ENCODE measurements around the gene CIROP. TPM values are rescaled to one million over a fixed set of nuclear protein-coding genes. Genes with fewer than 3 reads are reported as not detected.

CIROP gene
- total RNA-seq, 1 experiment from 2014 or later, result not detected

DNA sequence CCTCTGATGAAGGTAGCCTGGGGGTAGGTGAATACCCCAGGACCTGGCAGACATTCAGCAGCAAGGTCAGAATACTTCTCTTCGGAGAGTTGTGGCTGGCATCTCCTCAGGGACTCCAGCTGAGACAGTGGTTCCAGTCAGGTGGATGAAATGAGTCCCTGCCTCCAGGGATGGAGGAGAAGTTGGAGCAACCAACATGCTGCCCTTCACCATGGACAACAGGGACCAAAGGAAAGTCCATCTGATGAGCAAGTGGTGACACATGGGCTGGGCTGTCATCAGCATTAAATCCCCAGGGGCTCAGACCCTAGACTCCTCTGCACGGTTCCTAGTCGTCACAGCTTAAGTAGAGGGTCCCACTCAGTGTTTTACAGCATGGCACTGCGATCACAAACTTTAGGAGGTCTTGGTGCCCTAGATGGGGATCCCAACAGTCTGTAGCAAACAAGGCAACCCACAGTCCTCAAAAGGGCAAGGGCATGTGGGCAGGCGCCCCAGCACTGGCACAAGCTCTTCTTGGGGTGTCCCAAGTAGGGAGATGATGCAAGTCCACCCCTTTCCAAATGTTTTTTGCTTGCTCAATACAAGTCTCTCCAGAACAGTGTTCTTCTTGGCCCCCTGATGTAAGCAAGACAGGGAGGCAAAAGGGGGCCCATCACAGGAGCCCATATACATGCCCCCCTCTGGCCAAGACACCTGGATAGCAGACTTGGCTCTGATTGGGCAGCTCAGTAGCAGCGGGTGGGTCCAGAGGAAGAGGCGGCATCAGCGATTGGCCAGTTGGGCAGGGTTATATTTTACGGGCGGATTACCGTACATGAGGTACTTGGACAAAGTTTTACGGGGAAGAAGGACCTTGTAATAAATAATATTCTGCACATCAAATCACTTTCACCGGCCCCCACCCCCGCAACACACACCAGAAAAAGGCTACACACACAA is 36.7 kb downstream of the CIROP start:
- no peak for DNase-seq (ENCODE audit: low read depth)

- no peak for DNase-seq (ENCODE audit: low read depth)
These were observed 37.7 kb downstream of the CIROP start for GRCh38 chr14:23066855-23067744.

DNA sequence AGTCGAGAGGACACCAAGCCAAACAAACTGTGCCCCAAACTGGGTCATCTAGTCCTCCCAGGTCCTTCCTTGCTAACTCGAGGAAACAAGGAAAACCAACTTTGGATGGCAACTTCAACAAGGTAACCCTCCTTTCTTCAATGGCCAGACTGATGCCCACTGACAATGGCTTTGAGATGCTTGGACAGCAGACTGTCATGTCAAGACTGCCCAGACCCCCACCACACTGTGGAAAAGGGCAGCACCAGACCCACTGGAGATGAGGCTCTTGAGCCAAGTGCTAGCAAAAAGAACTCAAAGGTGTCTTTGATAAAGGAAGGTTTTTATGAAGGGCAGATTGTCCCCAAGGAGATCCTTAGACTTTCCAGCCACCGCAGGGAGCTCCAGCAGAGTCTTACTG is 38.4 kb downstream of the CIROP start:
- no peak for DNase-seq (ENCODE audit: low read depth)

GRCh38 chr14:23063601-23064000 is 41.2 kb downstream of the CIROP start:
- no peak for DNase-seq (ENCODE audit: low read depth)

DNA sequence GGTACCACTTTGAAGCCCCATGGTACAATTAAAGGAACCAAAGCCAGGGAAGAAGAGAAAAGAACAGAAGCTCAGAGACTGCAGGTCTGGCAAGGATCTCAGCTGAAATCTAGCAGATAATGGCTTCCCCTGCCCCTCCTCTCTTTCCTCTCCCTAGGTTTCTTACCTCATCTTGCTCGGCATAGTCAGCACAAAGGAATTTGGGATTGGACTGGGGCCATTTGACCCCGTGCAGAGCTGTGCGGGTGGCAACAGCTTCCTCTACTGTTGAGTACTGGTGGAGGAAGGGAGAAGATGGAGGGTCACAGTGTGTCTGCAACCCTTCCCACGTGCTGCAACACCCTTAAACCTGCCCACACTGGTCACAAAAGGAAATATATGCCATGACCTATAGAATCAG is 42.8 kb downstream of the CIROP start:
- DNase-seq (ENCODE audit: low read depth), result peak; percentile 96

- DNase-seq (ENCODE audit: low read depth), result no peak
These were observed 44.1 kb downstream of the CIROP start for GRCh38 chr14:23060536-23061260.

- no peak for DNase-seq (ENCODE audit: low read depth)
These were observed 45.9 kb downstream of the CIROP start for GRCh38 chr14:23058654-23059504.

GRCh38 chr14:23057757-23058653 is 46.8 kb downstream of the CIROP start:
- peak; percentile 95 for DNase-seq (ENCODE audit: low read depth)

GRCh38 chr14:23056956-23057756 is 47.6 kb downstream of the CIROP start, which contains the start of gene CDH24:
TSS of gene CDH24 (minus strand) at chr14:23057520. CDS start at chr14:23055733, 1,787 bp downstream.
- peak; percentile 85 for DNase-seq (ENCODE audit: low read depth)

- DNase-seq (ENCODE audit: low read depth), result peak; percentile 84
These were observed 48.4 kb downstream of the CIROP start for GRCh38 chr14:23056145-23056955.

GRCh38 chr14:23055621-23056144 is 49.1 kb downstream of the CIROP start:
- DNase-seq (ENCODE audit: low read depth), result peak; percentile 45

- no peak for DNase-seq (ENCODE audit: low read depth)
These were observed 49.6 kb downstream of the CIROP start for GRCh38 chr14:23055147-23055550.

DNA sequence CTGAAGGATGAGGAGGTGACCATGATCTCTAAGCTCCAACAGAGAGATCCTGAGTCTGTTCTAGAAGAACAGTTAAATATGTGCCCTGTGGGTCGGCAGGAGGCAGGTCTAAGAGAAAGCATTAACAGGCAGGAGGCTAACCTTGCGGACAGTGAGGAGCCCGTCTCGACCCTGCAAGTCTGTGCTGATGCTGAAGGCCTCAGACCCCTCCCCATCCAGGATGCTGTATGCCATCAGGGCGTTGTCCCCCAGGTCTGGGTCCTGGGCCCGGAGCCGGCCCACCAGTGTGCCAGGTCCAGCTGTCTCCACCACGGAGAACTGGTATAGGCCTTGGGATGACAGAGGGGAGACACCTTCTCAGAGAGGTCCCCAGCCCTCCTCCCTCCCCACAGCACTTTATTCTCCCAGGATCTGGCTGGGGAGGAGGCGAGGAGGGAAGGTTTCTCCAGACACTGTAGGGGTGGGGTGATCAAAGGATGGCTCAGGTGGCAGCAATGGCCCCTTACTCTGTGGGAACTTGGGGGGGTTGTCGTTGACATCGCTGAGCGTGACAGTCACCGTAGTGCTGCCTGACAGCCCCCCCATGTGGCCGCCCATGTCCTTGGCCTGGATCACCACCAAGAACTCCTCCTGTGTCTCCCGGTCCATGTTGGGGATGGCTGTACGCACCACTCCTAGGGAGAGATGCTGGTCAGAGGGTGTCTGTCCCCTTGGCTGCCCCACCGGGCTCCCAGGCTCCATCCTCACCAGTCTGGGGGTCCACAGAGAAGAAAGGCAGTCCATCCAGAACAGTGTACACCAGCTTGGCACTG is 50.6 kb downstream of the CIROP start:
- peak; percentile 30 for DNase-seq (ENCODE audit: low read depth)

DNA sequence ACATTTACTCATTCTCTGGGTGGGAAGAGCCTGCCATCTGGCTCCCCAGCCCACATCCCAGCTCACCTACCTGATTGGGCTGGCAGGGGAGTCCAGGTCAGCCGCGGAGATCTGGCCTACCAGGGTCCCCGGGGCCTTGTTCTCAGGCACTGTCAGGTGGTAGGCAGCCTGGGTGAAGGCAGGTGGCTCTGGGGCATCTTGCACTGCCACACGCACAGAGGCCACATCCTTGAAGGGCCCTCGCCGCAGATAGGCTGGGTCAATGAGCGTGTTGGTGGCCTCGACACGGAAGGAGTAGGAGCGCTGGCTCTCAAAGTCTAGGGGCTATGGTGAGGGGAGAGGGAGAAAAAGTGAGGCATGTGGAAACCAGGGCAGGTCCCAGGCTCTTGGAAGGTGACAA is 51.4 kb downstream of the CIROP start:
- DNase-seq (ENCODE audit: low read depth), result no peak

- DNase-seq (ENCODE audit: low read depth), result no peak
These were observed 52.1 kb downstream of the CIROP start for GRCh38 chr14:23052671-23053070.

GRCh38 chr14:23052182-23052623 is 52.6 kb downstream of the CIROP start:
- DNase-seq (ENCODE audit: low read depth), result peak; percentile 35
